Ascending aorta (tissue), 2 donors: ENCODE results near the gene KLHL22. TPM values are rescaled to one million over a fixed set of nuclear protein-coding genes. Genes with fewer than 3 reads are reported as not detected.

Experiments
- DNase-seq, 2 donors: peaks; one replicate each; pipeline ENCODE4 v3.0.0-alpha.2; 2019; ENCODE audit warnings: low spot score in 2 of 2
- H3K27ac ChIP-seq, 2 donors: fragments of 200-600 bp; sonication (generic); one replicate each; pipeline ENCODE4 v1.5.1; 2016 to 2017; ENCODE audit warnings: mild to moderate bottlenecking in 1 of 2
- H3K27me3 ChIP-seq: fragments of 200-600 bp; sonication (generic); one replicate; pipeline ENCODE4 v1.5.1; 2017
- H3K36me3 ChIP-seq, 2 donors: fragments of 200-600 bp; sonication (generic); one replicate each; pipeline ENCODE4 v1.5.1; 2016
- H3K4me1 ChIP-seq, 2 donors: fragments of 200-600 bp; sonication (generic); one replicate each; pipeline ENCODE4 v1.5.1; 2016 to 2017; ENCODE audit warnings: mild to moderate bottlenecking in 1 of 2
- H3K4me3 ChIP-seq, 2 donors: fragments of 200-600 bp; sonication (generic); one replicate each; pipeline ENCODE4 v1.5.1; 2016 to 2017; ENCODE audit warnings: mild to moderate bottlenecking in 1 of 2
- H3K9me3 ChIP-seq, 2 donors: fragments of 200-600 bp; sonication (generic); one replicate each; pipeline ENCODE4 v1.5.1; 2016
- intact Hi-C: fragments of 100-400 bp; cut with DNase I; formaldehyde crosslinking; loops from one replicate; pipeline ENCODE4 v1.15.1; 2023
- total RNA-seq: library from RNA; depleted of rRNA; stranded (reverse); fragments of >200 nt; gene quantifications from one replicate; pipeline ENCODE4 v1.1.0, GENCODE V29; 2016
- TF ChIP-seq, protein P1 (sequence below), 3 experiments: fragments of 200-600 bp in 2 of 3; fragments of 450-650 bp in 1 of 3; sonication (generic) in 2 of 3; IDR thresholded peaks; one replicate each; pipeline ENCODE4 v1.5.1; 2016 to 2019; ENCODE audit warnings: antibody characterized with exemption in 3 of 3, mild to moderate bottlenecking in 1 of 3, moderate library complexity in 1 of 3

Gene KLHL22
- total RNA-seq, 1 donor from 2014 or later, result 63.8 TPM

- Histone ChIP-seq H3K9me3 (no peaks in the 10 kb centered on the region), H3K4me1 (peaks cover 4 to 19% of the 10 kb centered on the region in 2 donors), H3K27ac (no peak overlapping the region), H3K4me3 (no peak overlapping the region), H3K36me3 (peaks cover 34% of the 10 kb centered on the region in 2 donors), H3K27me3 (no peaks in the 10 kb centered on the region)
- no peak for DNase-seq
- intact Hi-C loops, result no loop called here
- TF ChIP-seq, protein P1, sequence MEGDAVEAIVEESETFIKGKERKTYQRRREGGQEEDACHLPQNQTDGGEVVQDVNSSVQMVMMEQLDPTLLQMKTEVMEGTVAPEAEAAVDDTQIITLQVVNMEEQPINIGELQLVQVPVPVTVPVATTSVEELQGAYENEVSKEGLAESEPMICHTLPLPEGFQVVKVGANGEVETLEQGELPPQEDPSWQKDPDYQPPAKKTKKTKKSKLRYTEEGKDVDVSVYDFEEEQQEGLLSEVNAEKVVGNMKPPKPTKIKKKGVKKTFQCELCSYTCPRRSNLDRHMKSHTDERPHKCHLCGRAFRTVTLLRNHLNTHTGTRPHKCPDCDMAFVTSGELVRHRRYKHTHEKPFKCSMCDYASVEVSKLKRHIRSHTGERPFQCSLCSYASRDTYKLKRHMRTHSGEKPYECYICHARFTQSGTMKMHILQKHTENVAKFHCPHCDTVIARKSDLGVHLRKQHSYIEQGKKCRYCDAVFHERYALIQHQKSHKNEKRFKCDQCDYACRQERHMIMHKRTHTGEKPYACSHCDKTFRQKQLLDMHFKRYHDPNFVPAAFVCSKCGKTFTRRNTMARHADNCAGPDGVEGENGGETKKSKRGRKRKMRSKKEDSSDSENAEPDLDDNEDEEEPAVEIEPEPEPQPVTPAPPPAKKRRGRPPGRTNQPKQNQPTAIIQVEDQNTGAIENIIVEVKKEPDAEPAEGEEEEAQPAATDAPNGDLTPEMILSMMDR (IDR thresholded peaks at IDR 0.05), result no peak
Observed at GRCh38 chr22:20537325-20537756, 41.7 kb upstream of the KLHL22 start.

GRCh38 chr22:20536590-20537324, 41.2 kb upstream of the KLHL22 start:
- TF ChIP-seq, protein P1 (IDR thresholded peaks at IDR 0.05), result no peak
- H3K4me1 ChIP-seq, result peaks cover 10 to 25% of the 10 kb centered on the region in 2 donors
- no peaks in the 10 kb centered on the region for H3K9me3 ChIP-seq
- intact Hi-C loops, result no loop called here
- peak overlapping the region in 1 of 2 donors; percentile 31 for H3K27ac ChIP-seq
- H3K36me3 ChIP-seq, result peaks cover 29 to 34% of the 10 kb centered on the region in 2 donors
- no peaks in the 10 kb centered on the region for H3K27me3 ChIP-seq
- DNase-seq, result no peak
- H3K4me3 ChIP-seq, result no peak overlapping the region

DNA sequence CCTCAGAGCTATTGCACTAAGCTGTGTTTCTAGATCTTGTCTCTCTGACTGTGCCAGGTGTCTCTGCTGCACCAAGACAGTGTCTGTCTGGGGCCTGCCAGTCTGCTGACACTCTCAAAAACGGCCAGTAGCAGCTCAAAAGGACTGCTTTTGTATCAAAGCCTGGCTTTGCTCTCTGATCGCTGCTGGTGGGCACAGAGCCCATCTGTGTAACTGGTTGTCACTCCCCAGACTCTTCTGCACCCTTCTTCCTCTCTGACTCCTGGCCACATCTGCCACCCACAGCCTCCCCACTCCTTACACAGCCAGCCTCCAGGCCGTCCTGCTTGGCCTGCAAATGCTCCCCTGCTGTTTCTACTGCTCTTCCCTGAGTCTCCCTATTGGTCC, 38.3 kb upstream of the KLHL22 start:
- Histone ChIP-seq H3K9me3 (no peaks in the 10 kb centered on the region), H3K27me3 (no peaks in the 10 kb centered on the region), H3K4me3 (no peak overlapping the region), H3K4me1 (peaks cover 26 to 44% of the 10 kb centered on the region in 2 donors), H3K27ac (peak overlapping the region; percentile 86 to 94), H3K36me3 (peaks cover 18 to 23% of the 10 kb centered on the region in 2 donors)
- TF ChIP-seq, protein P1 (IDR thresholded peaks at IDR 0.05), result no peak
- DNase-seq, result no peak
- intact Hi-C loops, result no loop called here

DNA sequence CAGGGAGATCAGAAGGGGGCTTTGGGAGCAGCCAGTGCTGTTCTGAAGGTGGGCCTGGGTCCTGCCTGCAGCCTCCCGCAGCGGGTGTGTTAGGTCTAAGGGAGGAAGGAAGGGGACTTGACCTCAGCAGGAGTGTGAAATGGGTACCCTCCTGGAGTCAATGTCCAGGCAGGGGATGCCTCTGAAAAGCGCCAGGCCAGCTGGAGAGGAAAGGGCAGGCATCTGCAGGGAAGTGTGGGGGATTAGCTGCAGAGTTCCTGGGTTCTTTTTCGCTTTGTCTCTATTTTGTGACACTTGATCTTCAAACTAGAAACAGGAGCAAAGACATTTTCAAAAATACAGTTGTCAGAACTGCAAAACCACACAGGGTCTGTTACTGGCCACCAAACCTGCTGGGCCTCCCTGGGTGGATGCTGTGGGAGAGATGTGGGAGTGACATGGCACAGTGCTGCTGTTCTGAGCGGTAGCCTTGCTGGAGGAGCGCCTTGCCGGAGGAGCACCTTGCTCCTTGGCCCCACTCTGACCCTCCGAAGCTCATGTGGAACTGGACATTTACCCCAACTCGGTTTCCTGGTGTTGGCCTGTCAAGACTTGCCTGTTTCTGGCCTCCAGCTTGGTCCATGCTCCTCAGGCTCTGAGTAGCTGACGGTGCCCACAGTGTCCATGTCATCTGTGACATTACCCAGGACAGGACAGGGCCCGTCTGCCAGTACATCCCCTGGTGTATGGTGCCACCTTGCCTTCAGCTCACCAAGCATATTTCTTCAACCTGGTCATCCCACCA, 37.7 kb upstream of the KLHL22 start:
- intact Hi-C loops, result no loop called here
- TF ChIP-seq, protein P1 (IDR thresholded peaks at IDR 0.05), result no peak
- H3K9me3 ChIP-seq, result no peaks in the 10 kb centered on the region
- peaks cover 17 to 21% of the 10 kb centered on the region in 2 donors for H3K36me3 ChIP-seq
- no peak for DNase-seq
- H3K27ac ChIP-seq, result peak overlapping the region; percentile 86 to 94
- no peaks in the 10 kb centered on the region for H3K27me3 ChIP-seq
- no peak overlapping the region for H3K4me3 ChIP-seq
- H3K4me1 ChIP-seq, result peaks cover 26 to 44% of the 10 kb centered on the region in 2 donors

DNA sequence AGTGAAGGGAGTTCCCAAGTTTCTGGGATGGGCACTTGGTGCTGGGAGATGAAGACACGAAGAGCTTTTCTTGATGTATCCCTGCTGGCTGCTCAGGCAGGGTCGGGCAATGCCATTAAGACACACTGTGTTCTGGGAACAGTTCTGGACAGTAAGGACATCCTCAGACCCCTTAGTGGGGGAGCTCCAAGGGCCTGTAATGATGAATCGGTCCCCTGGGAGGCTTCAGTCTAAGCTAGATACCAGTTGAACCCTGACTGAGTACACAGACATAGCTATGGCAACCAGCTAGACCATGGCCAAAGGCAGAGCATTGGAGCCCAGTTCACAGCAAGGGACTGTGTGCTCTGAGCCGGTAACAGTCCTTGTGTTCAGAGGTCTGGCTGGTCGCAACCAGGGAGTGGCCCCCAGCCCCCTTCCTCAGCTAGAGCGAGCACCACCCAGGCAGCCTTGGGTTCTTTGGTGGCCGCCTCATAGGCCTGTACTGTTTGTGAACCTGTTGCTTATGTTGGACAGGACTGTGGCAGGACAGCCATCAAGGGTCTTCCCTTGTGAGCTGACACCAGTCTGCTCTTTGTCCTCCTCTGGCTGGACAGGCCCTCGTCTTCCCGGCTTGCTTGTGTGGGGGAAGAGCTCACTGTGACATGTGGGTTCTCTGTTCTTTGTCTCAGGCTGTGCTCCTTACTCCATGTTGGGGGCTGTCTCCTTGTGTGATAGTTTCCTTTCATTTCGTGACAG, 36.8 kb upstream of the KLHL22 start:
- Histone ChIP-seq H3K9me3 (no peaks in the 10 kb centered on the region), H3K27me3 (no peaks in the 10 kb centered on the region), H3K36me3 (peaks cover 13 to 18% of the 10 kb centered on the region in 2 donors), H3K4me3 (no peak overlapping the region), H3K4me1 (peaks cover 26 to 44% of the 10 kb centered on the region in 2 donors), H3K27ac (peak overlapping the region; percentile 86 to 94)
- DNase-seq, result no peak
- TF ChIP-seq, protein P1 (IDR thresholded peaks at IDR 0.05), result no peak
- intact Hi-C loops, result no loop called here
